ENCODE measurements around the gene EEF1AKMT4. TPM values are rescaled to one million over a fixed set of nuclear protein-coding genes. Genes with fewer than 3 reads are reported as not detected.

The EEF1AKMT4 gene
- total and polyA plus RNA-seq, 2 of the 8 experiments (the other 6 are each of a cell fraction or from before 2014, with no cell fraction given) = 9.3 to 30.1 TPM

DNA sequence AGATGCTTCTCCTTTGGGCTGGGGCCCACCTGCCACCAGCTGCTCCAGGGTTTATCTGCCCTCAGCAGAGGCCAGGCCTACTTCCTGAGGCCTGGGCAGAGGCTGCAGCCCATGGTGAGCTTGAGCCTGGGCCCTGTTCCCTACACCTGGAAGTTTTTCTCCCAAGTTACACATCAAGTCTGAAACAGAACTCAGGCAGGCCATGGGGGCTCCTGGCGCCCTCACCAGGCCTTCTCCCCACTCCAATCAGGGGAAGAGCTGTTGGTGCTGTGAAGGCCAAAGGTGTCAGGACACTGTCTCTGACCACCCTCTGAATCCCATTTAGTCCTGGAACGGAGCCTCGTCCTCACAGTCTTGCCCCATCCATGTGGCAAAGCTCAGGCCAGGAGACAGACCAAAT lies 12.8 kb upstream of the EEF1AKMT4 start:
- Histone ChIP-seq H3K9me3 (ENCODE audit: insufficient read depth in 2 of 2, low read depth in 1 of 2, low read length in 1 of 2) (no peaks in the 10 kb centered on the region), H2BK15ac (ENCODE audit: low read length) (no peak overlapping the region), H4K20me1 (replicated peaks in 1 of 2; ENCODE audit: control insufficient read depth in 1 of 2, insufficient read depth in 2 of 2, low read length in 2 of 2) (peaks cover 8 to 13% of the 10 kb centered on the region in 2 experiments), H3K56ac (replicated peaks; ENCODE audit: insufficient read length, low read depth, low read length) (no peak overlapping the region), H2BK12ac (ENCODE audit: low read depth, low read length) (peak overlapping the region; percentile 55; the same call in 1 of the 2 replicates), H4K91ac (replicated peaks; ENCODE audit: insufficient read length, low read length) (no peak overlapping the region), H3K9ac (replicated peaks in 1 of 4; ENCODE audit: extremely low read depth in 1 of 4, low read depth in 3 of 4, low read length in 3 of 4) (no peak overlapping the region), H3K18ac (ENCODE audit: extremely low read depth, low read length) (no peak overlapping the region), H3K4me1 (replicated peaks in 1 of 4; ENCODE audit: control insufficient read depth in 3 of 4, insufficient read depth in 4 of 4, low read length in 3 of 4) (peaks cover 0 to 5% (median 1%) of the 10 kb centered on the region in 4 experiments; a peak in 3 of 7 replicates), H3K27me3 (replicated peaks in 1 of 4; ENCODE audit: control insufficient read depth in 3 of 4, extremely low read depth in 1 of 4, insufficient read depth in 3 of 4, low read length in 3 of 4) (peaks cover 4 to 20% (median 15%) of the 10 kb centered on the region in 4 experiments; a peak in 6 of 7 replicates), H3K23ac (ENCODE audit: insufficient read length) (no peak overlapping the region), H3K79me2 (ENCODE audit: control insufficient read depth in 1 of 2, insufficient read depth in 2 of 2, low read length in 2 of 2) (no peaks in the 10 kb centered on the region), H2BK120ac (replicated peaks; ENCODE audit: low read depth, low read length) (no peak overlapping the region), H3K79me1 (ENCODE audit: low read depth, low read length) (no peaks in the 10 kb centered on the region), H3K27ac (ENCODE audit: low read depth, low read length) (no peak overlapping the region), H3K23me2 (ENCODE audit: low read depth, low read length) (no peaks in the 10 kb centered on the region; the same call in 1 of the 2 replicates), H4K8ac (ENCODE audit: extremely low read depth, insufficient read depth, low read length) (no peak overlapping the region), H2AK5ac (ENCODE audit: low read depth, low read length) (no peak overlapping the region), H3K4ac (replicated peaks; ENCODE audit: insufficient read length, low read depth, low read length) (no peak overlapping the region), H3K4me3 (ENCODE audit: extremely low read depth in 1 of 4, insufficient read depth in 2 of 4, low read depth in 3 of 4, low read length in 4 of 4) (no peak overlapping the region), H3K36me3 (ENCODE audit: control insufficient read depth in 2 of 4, insufficient read depth in 4 of 4, low read length in 3 of 4) (no peaks in the 10 kb centered on the region), H3K4me2 (ENCODE audit: insufficient read depth in 1 of 2, low read depth in 2 of 2, low read length in 2 of 2) (no peak overlapping the region), H3K14ac (ENCODE audit: insufficient read length) (no peak overlapping the region), H2BK20ac (ENCODE audit: low read length) (no peak overlapping the region), H2AFZ (ENCODE audit: low read length) (no peak overlapping the region), H2BK5ac (ENCODE audit: low read depth, low read length) (no peak overlapping the region), H4K5ac (ENCODE audit: insufficient read length, low read depth, low read length) (no peak overlapping the region)
- no peak for FAIRE-seq
- ChIA-PET POLR2A (ENCODE audit: partially characterized antibody) (interaction anchor here (1.4 to 1.7 kb wide), 2 partner anchors 10 to 13 kb away, joined by 5 to 8 read pairs; partner anchors contain the start of gene EEF1AKMT4), CTCF (ENCODE audit: partially characterized antibody) (interaction anchor here (0.7 to 8.9 kb wide), 10 partner anchors 9 to 1482 kb away, joined by 3 to 183 read pairs (median 4); partner anchors contain the start of genes EEF1AKMT4 and VWA5B2)
- TF ChIP-seq CHD1 (IDR thresholded peaks at IDR 0.05; ENCODE audit: low read depth, low read length) = no peak
- TF ChIP-seq, protein P1, sequence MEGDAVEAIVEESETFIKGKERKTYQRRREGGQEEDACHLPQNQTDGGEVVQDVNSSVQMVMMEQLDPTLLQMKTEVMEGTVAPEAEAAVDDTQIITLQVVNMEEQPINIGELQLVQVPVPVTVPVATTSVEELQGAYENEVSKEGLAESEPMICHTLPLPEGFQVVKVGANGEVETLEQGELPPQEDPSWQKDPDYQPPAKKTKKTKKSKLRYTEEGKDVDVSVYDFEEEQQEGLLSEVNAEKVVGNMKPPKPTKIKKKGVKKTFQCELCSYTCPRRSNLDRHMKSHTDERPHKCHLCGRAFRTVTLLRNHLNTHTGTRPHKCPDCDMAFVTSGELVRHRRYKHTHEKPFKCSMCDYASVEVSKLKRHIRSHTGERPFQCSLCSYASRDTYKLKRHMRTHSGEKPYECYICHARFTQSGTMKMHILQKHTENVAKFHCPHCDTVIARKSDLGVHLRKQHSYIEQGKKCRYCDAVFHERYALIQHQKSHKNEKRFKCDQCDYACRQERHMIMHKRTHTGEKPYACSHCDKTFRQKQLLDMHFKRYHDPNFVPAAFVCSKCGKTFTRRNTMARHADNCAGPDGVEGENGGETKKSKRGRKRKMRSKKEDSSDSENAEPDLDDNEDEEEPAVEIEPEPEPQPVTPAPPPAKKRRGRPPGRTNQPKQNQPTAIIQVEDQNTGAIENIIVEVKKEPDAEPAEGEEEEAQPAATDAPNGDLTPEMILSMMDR (IDR thresholded peaks at IDR 0.05; ENCODE audit: control extremely low read depth in 1 of 3, insufficient read depth in 1 of 3, low read depth in 1 of 3, low read length in 3 of 3) = peak in 1 of 3 experiments; percentile 13; a peak in 1 of 4 replicates
- no peak for DNase-seq (ENCODE audit: low read depth in 1 of 2, low spot score in 2 of 2)
- 83% methylated on average over 3 of the region's 3 CpGs; no CpG with 5 or more reads in 1 of the 2 experiments for WGBS, 2 experiments (ENCODE audit: extremely low coverage in 1 of 2, insufficient coverage in 1 of 2, insufficient read length in 1 of 2, insufficient replicate concordance in 2 of 2, low coverage in 1 of 2, low lambda C conversion rate in 2 of 2, missing lambda C conversion rate in 1 of 2)

All from H1 (cell line).